NB4 (cell line): ENCODE results near the gene CFAP299.

Experiments used
- POLR2A ChIP-seq: IDR thresholded peaks from 2 replicates; pipeline ENCODE4 v1.6.1; 2011; ENCODE audit warnings: mild to moderate bottlenecking; ENCODE audit not compliant: insufficient read length; ENCODE audit errors: extremely low read depth
- TF ChIP-seq, protein P1 (sequence below): IDR thresholded peaks from one replicate; pipeline ENCODE4 v1.5.1; 2012; ENCODE audit warnings: low read depth, low read length
- TF ChIP-seq, protein P2 (sequence below): IDR thresholded peaks from 2 replicates; pipeline ENCODE4 v1.6.1; 2011; ENCODE audit warnings: low read depth, low read length

DNA sequence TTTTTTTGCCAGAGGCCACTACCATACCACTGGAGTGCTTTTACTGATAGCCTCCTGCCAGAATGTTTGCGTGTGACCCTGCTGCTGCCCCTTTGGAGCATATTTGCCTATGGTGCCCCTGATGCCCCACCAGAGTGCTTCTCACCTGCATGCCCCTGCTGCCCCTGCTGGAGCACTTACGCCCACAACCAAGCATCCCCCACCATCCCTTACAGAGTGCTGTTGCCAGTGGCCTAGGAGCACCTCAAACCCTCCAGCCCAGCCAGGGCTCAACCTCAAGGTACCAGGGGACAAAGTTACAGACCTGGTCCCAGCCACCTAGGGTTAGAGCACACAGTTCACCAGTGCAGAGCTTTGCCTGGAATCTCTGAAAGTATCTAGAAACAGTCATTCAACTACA is 207.2 kb downstream of the CFAP299 start:
- TF ChIP-seq POLR2A: no peak
- TF ChIP-seq, protein P1, sequence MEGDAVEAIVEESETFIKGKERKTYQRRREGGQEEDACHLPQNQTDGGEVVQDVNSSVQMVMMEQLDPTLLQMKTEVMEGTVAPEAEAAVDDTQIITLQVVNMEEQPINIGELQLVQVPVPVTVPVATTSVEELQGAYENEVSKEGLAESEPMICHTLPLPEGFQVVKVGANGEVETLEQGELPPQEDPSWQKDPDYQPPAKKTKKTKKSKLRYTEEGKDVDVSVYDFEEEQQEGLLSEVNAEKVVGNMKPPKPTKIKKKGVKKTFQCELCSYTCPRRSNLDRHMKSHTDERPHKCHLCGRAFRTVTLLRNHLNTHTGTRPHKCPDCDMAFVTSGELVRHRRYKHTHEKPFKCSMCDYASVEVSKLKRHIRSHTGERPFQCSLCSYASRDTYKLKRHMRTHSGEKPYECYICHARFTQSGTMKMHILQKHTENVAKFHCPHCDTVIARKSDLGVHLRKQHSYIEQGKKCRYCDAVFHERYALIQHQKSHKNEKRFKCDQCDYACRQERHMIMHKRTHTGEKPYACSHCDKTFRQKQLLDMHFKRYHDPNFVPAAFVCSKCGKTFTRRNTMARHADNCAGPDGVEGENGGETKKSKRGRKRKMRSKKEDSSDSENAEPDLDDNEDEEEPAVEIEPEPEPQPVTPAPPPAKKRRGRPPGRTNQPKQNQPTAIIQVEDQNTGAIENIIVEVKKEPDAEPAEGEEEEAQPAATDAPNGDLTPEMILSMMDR: no peak
- TF ChIP-seq, protein P2, sequence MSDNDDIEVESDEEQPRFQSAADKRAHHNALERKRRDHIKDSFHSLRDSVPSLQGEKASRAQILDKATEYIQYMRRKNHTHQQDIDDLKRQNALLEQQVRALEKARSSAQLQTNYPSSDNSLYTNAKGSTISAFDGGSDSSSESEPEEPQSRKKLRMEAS: no peak
